OCI-LY1 (cell line): ENCODE results near the gene ABT1.

Experiments
- CTCF ChIP-seq: fragments of 200-600 bp; sonication (generic), shearing (Covaris generic); IDR thresholded peaks from 2 replicates; pipeline ENCODE4 v1.5.1; 2017; ENCODE audit warnings: mild to moderate bottlenecking, antibody characterized with exemption, low read length, moderate library complexity, mixed read lengths
- EZH2 ChIP-seq: fragments of 200-600 bp; sonication (generic), shearing (Covaris generic); IDR thresholded peaks from 2 replicates; pipeline ENCODE4 v1.8.0; 2017; ENCODE audit warnings: borderline replicate concordance, mixed run types, mild to moderate bottlenecking, antibody characterized with exemption, low read length, moderate library complexity, mixed read lengths

- TF ChIP-seq CTCF (no peak), EZH2 (no peak)
Measured at GRCh38 chr6:26553635-26554446, 42.9 kb upstream of the ABT1 start.
